Upper lobe of left lung (tissue), 6 donors: Measurements from ENCODE around the gene TMEM218. TPM values are rescaled to one million over a fixed set of nuclear protein-coding genes. Genes with fewer than 3 reads are reported as not detected.

ENCODE experiments used
- ATAC-seq, 2 donors: fragments of 200-7000 bp; cut with Tn5 transposase; one replicate each; pipeline ENCODE4 v1.9.1; 2022; ENCODE audit warnings: mild to moderate bottlenecking in 2 of 2, moderate library complexity in 2 of 2; ENCODE audit not compliant: low FRiP score in 2 of 2
- DNase-seq, 2 donors: peaks; one replicate each; pipeline ENCODE4 v3.0.0-alpha.2; 2019 to 2020
- H3K27ac ChIP-seq, 4 donors: fragments of 200-600 bp; sonication (generic); one replicate each; pipeline ENCODE4 v1.5.1; 2016 to 2019
- H3K27me3 ChIP-seq, 4 donors: fragments of 200-600 bp; sonication (generic); one replicate each; pipeline ENCODE4 v1.5.1; 2017 to 2019
- H3K36me3 ChIP-seq, 4 donors: fragments of 200-600 bp; sonication (generic); one replicate each; pipeline ENCODE4 v1.5.1; 2016 to 2019
- H3K4me1 ChIP-seq, 4 donors: fragments of 200-600 bp; sonication (generic); one replicate each; pipeline ENCODE4 v1.5.1; 2018 to 2019
- H3K4me3 ChIP-seq, 4 donors: fragments of 200-600 bp; sonication (generic); one replicate each; pipeline ENCODE4 v1.5.1; 2017 to 2019; ENCODE audit warnings: mild to moderate bottlenecking in 2 of 4, moderate library complexity in 1 of 4
- H3K9me3 ChIP-seq, 4 donors: fragments of 200-600 bp; sonication (generic); one replicate each; pipeline ENCODE4 v1.5.1; 2018 to 2019
- CTCF ChIP-seq, 6 experiments: fragments of 450-650 bp in 4 of 6; fragments of 200-600 bp in 2 of 6; sonication (generic) in 2 of 6; IDR thresholded peaks; one replicate each; pipeline ENCODE4 v1.5.1; 2016 to 2019; ENCODE audit warnings: antibody characterized with exemption in 6 of 6
- EP300 ChIP-seq, 4 donors: sonication (generic); formaldehyde crosslinking; IDR thresholded peaks; one replicate each; pipeline ENCODE4 v1.5.1; 2017; ENCODE audit warnings: antibody characterized with exemption in 4 of 4, control low read depth in 2 of 4
- POLR2A ChIP-seq, 4 donors: fragments of 450-650 bp; IDR thresholded peaks; one replicate each; pipeline ENCODE4 v1.5.1; 2016 to 2017; ENCODE audit warnings: antibody characterized with exemption in 4 of 4, mild to moderate bottlenecking in 2 of 4
- POLR2AphosphoS5 ChIP-seq, 2 donors: sonication (generic); formaldehyde crosslinking; IDR thresholded peaks; one replicate each; pipeline ENCODE4 v1.5.1; 2017; ENCODE audit warnings: antibody characterized with exemption in 2 of 2
- WGBS, 2 donors: methylation state at CpG; one replicate each; pipeline ENCODE4 v1.1.5; 2017 to 2018; 5-methylcytosine and 5-hydroxymethylcytosine counted together
- total RNA-seq, 6 donors: library from RNA; depleted of rRNA in 4 of 6; stranded (reverse); fragments of >200 nt in 4 of 6; gene quantifications; one replicate each; pipeline versions ENCODE4 v1.1.0 to v1.2.1, GENCODE V29; 2016 to 2021
- donor health status: DM: no; HTN: no; CAD: no; lungs with moderate emphysema.
- donor health status: DM: no; HTN: yes; CAD: no; lungs with severe emphysema.

The TMEM218 gene
- total RNA-seq, 6 donors from 2014 or later = 11.1 to 25.1 (median 17.3) TPM

- no peak for ATAC-seq
- no peak for TF ChIP-seq CTCF (IDR thresholded peaks at IDR 0.05)
- no peak for TF ChIP-seq POLR2AphosphoS5 (IDR thresholded peaks at IDR 0.05)
- no peak for TF ChIP-seq POLR2A (IDR thresholded peaks at IDR 0.05)
- 66 to 71% methylated on average over 4 of the region's 4 CpGs for WGBS, 2 donors
Measured at GRCh38 chr11:125117429-125117828, 6.0 kb upstream of the TMEM218 start.

GRCh38 chr11:125114518-125114917 is 3.1 kb upstream of the TMEM218 start:
- TF ChIP-seq POLR2A (IDR thresholded peaks at IDR 0.05) (no peak), CTCF (IDR thresholded peaks at IDR 0.05) (no peak), EP300 (IDR thresholded peaks at IDR 0.05) (no peak), POLR2AphosphoS5 (IDR thresholded peaks at IDR 0.05) (no peak)
- H3K4me1 ChIP-seq = peaks cover 5 to 15% (median 9%) of the 10 kb centered on the region in 4 donors
- no peaks in the 10 kb centered on the region for H3K9me3 ChIP-seq
- WGBS, 2 donors = 73 to 77% methylated on average over 5 to 7 of the region's 8 CpGs
- H3K27me3 ChIP-seq = no peaks in the 10 kb centered on the region
- no peak for DNase-seq
- no peak overlapping the region for H3K27ac ChIP-seq
- no peaks in the 10 kb centered on the region for H3K36me3 ChIP-seq
- H3K4me3 ChIP-seq = no peak overlapping the region
- ATAC-seq = no peak

More at GRCh38 chr11:125117429-125117828, 6.0 kb upstream of the TMEM218 start:
- H3K4me3 ChIP-seq = no peak overlapping the region
- no peaks in the 10 kb centered on the region for H3K9me3 ChIP-seq
- no peak overlapping the region for H3K27ac ChIP-seq
- no peaks in the 10 kb centered on the region for H3K4me1 ChIP-seq
- H3K36me3 ChIP-seq = no peaks in the 10 kb centered on the region
- H3K27me3 ChIP-seq = no peaks in the 10 kb centered on the region
- no peak for DNase-seq

DNA sequence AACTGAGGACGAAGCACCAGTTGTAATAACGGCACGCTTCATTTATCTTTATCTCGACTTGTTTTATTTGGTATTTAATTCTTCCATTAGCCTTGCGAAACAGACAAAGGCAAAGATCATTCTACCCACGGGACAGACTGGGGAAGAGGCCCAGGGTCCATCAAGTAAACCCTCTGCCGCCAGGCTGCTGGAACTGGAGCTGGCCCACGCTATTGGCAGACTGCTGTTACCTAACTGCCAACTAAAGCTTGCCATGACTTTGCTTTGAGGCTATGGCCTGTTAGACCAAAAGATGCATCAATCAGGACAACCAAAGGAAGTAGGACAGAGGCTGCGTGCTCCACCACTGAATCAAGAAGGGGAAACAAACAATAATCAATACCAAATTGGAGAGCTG is 780 bp upstream of the TMEM218 start:
- Histone ChIP-seq H3K4me3 (peak overlapping the region in 3 of 4 donors; percentile 75 to 90 (median 81)), H3K9me3 (no peaks in the 10 kb centered on the region), H3K27me3 (no peaks in the 10 kb centered on the region), H3K4me1 (peaks cover 5 to 15% (median 9%) of the 10 kb centered on the region in 4 donors), H3K27ac (peak overlapping the region in 2 of 4 donors; percentile 88 to 89), H3K36me3 (no peaks in the 10 kb centered on the region)
- no peak for TF ChIP-seq EP300 (IDR thresholded peaks at IDR 0.05)
- TF ChIP-seq CTCF (IDR thresholded peaks at IDR 0.05) = no peak
- no peak for TF ChIP-seq POLR2A (IDR thresholded peaks at IDR 0.05)
- no peak for TF ChIP-seq POLR2AphosphoS5 (IDR thresholded peaks at IDR 0.05)
- WGBS, 2 donors = 84 to 94% methylated on average over 9 of the region's 9 CpGs
- DNase-seq = no peak
- ATAC-seq = no peak

GRCh38 chr11:125111001-125111342 is 454 bp downstream of the TMEM218 start:
- ATAC-seq = peak; percentile 9 to 23
- TF ChIP-seq CTCF (IDR thresholded peaks at IDR 0.05) (peak in 1 of 6 experiments; percentile 5), POLR2A (IDR thresholded peaks at IDR 0.05) (no peak)
- WGBS, 2 donors = 0 to 1% methylated on average over 9 of the region's 9 CpGs

DNA sequence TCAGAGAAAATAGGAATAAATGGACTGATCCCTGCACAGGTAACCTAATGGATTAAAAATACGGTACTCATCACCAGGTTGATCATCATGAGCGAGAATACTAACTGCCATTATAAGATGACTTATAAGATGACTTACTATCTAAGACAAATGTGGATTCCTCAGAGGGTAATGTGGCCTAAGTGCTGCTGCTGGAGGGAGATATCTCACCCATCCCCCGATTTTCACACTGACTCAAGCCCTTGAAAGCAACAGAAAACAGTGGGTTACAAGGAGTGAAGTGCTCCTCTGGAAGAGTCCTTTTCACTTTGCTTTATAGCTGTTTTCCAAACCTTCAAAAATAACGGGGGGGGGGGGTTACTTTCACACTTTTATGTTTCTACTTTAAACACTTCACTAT is 920 bp downstream of the TMEM218 start:
- no peaks in the 10 kb centered on the region for H3K9me3 ChIP-seq
- H3K36me3 ChIP-seq = no peaks in the 10 kb centered on the region
- DNase-seq = no peak
- no peak for ATAC-seq
- H3K27me3 ChIP-seq = no peaks in the 10 kb centered on the region
- H3K27ac ChIP-seq = peak overlapping the region in 1 of 4 donors; percentile 88
- H3K4me1 ChIP-seq = peaks cover 5 to 15% (median 10%) of the 10 kb centered on the region in 4 donors
- 54 to 55% methylated on average over 4 of the region's 4 CpGs for WGBS, 2 donors
- H3K4me3 ChIP-seq = peak overlapping the region in 3 of 4 donors; percentile 75 to 90 (median 81)
- TF ChIP-seq CTCF (IDR thresholded peaks at IDR 0.05) (no peak), POLR2A (IDR thresholded peaks at IDR 0.05) (no peak), EP300 (IDR thresholded peaks at IDR 0.05) (no peak), POLR2AphosphoS5 (IDR thresholded peaks at IDR 0.05) (no peak)

More at GRCh38 chr11:125111001-125111342, 454 bp downstream of the TMEM218 start:
- DNase-seq = no peak
- Histone ChIP-seq H3K4me1 (peaks cover 5 to 15% (median 10%) of the 10 kb centered on the region in 4 donors), H3K27ac (peak overlapping the region; percentile 70 to 89 (median 86)), H3K9me3 (no peaks in the 10 kb centered on the region), H3K36me3 (no peaks in the 10 kb centered on the region), H3K27me3 (no peaks in the 10 kb centered on the region), H3K4me3 (peak overlapping the region; percentile 71 to 90 (median 78))
